Measurements from ENCODE around the gene ESPNL.
"Not testable (repeated sequence)": the region's sequence is repeated elsewhere in the genome, so short reads cannot be mapped to it uniquely, and the experiment has no call there.

The ESPNL gene

DNA sequence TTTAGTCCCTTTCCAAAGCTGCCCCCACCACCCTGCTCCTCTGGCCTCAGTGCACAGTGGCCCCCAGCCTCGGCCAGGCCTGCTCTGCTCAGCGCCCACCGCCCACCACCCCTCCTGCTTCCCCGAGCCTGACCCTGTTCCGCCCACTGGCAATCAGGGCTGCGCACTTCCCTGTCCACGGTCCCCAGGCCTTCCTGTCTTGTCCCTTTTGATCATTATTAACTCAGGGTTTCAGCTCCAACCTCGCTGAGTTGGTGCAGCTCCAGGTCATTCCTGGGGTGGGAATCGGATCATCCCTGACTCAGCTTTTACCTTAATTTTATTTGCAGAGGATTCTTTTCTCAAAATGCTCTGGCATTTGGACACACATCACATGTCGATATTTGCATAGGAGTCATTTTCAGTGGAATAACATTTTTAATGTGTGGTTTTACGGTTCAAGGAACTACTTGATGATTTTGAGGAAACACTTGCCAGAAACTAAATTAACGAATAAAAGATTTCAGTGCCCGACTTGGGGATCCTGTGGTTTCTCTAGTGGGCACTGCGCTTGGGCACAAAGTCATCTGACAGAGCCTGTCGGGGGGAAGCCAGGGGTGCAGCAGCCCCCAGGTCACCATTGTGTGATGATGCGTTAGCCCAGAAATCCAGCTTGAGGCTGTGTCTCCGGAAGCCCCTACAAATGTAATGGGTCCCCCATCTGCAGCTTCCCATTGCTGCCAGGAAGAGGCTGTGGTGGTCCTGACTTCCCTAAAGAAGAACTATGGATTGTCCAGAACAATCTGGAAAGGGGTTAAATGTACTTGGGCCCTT lies 1.0 kb upstream of the ESPNL start:
- DNase-seq: peak; percentile 50 to 61

DNA sequence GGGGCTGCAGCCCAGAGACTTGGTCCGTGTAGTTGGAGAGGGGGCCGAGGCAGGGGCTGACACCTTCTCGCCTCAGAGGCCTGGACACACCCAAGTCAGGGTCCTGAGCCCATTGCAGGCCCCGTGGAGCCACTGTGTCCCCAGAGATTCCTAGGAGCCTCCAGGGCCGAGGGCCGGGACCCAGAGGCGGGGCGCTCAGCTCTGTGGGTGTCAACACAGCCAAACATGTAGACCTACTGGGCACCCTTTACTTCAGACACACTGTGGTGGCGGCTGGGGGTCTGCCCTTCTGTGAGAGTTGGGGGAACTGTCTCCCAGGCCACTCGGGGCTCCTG lies 459 bp upstream of the ESPNL start:
- no peak for DNase-seq

DNA sequence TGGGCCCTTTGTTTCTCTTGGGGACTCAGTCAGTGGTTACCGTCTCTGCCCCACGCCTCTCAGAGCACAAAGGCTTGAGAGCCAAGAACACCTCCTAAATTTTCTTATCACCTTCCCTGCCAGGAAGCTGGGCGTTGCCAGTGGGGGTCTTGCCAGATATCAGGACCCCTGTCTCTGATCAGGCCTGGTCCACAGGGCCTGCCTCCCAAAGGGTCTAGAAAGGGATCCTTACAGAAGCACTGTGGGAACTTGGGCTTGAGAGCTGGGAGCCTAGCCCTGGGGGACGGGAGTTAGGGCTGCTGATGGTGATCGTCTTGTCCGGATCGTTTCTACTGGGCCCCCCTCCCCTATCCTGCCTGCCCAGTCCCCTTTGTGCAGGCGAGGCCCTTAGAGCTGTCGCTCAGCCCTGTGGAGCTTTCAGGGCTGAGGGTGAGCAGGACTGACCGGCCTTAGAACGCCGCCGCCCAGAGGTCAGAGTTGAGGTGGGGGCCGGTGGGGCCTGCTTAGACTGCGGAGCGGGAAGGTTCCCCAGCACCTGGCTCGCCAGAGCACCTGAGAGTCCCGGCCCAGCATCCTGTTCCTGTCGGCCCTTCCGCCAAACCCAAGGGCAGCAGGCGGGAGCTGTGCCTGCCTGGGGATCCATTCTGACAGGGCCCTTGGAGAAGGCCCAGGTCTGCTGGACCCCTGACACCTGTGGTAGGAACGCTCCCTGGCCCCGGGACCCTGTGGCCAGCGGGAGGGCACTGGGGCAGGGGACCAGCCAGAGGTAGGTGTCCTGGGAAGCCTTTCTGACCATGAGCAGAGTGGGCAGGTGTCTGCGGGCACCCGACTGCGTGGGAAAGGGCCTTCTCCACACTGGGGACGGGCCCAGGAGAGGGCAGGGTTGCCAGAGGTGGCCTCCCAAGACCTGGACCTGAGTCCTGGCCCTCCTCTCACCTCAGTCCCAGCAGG lies 956 bp downstream of the ESPNL start:
- no peak for DNase-seq

DNA sequence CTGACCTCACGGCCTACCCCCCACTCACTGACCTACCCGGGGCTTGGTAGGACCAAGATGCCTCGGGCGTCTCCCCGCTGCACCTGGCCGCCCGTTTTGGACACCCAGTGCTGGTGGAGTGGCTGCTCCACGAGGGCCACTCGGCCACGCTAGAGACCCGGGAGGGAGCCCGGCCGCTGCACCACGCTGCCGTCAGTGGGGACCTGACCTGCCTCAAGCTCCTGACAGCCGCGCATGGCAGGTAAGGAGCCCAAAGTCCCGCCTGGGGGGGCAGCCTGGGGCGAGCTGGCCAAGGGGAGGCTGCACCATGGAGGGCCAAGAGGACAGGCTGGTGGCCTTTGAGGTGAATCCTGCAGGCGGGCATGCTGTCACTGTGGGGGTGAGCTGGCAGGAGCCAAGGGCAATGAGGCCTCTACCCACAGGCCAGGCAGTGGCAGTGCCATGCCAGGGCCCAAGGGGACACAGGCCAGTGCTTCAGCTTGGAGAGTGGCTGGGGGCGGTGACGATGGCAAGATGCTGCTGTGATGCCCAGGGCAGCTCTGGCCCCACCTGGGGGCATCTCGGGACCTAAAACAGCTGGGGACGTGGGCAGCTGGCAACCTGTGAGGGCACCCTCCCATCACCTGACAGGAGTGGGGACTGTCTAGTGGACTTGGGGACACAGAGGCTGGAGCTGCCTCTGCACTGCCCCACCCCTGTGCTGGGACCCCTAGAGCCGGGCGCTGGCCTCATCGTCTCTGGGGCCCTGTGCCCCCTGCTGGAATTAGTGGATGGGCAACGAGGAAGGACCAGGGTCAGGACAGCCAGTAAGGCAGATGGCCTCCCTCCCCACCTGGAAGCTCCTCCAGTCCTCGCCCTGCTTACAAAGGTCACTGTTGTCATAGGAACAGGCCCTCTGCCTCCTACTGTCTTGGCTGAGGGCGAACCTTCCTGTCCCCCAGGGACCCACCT lies 2.0 kb downstream of the ESPNL start:
- no peak for DNase-seq

DNA sequence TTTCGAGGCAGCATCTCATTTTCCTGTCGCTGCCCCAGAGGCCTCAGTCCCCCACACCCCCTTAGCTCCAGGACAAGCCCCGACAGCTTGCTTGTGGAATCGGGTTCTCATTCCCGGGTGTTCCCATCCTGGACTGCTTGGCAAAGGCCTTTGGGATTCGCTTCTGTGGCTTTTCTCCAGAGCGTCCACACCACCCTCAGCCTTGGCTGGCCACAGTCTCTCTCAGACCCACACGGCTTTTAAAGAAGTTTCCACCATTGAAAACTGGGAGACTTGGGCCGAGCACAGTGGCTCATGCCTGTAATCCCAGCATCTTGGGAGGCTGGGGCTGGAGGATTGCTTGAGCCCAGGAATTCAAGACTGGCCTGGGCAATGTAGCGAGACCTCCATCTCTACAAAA lies 2.7 kb downstream of the ESPNL start:
- DNase-seq: no peak

DNA sequence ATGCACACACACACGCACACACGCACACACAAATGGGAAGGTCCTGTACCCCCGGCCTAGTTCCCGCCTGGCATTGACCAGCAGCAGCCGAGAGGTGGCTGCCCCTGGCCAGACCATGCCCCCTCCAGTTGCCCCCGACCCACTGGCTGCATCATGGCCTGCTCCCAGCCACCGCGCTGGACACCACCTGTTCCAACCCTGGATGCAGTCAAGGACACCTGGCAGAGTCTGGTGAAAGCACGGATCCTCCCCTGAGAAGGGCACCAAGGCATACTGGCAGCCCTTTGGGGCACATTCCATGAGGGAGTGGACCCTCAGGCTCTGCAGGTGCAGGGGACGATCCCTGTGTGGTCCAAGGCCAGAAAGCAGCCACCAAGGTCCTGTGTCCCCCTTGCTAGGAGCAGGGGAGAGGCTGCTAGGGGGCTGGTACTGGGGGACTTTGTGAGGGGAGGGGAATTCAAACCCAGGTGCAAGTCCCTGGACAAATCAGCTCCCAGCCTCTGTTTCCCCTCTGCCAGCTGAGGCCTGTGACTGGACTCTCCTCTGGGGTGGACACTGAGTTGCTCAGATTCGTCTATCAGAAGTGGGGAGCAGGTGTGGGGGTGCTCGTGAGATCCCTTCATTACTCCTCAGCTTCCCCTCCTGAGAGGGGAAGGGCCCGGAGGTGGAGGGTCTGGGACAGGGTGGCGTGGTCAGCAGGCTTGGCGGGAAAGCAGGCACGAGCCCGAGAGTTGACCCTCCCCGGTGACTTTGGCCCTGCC lies 3.5 kb downstream of the ESPNL start:
- DNase-seq: no peak

DNA sequence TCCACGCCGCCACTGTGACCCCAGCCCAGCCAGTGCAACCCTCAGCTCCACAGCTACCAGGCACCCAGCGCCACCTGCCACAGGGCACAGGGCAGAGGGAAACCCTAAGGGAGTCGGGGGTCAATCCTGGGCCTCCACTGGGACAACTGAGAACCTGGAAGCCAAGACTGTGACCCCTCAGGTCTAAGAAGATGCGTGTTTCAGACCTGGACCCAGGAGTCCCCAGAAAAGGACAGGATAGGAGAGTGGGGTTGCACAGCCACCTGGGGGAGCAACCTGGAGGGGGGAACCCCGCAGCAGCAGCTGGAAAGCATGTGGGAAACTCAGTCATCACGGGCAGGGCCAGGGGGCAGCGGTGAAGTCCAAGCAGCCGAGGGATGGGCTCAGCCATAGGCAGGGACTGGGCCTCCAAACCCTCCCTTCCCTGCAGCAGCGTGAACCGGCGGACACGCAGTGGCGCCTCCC lies 4.1 kb downstream of the ESPNL start:
- DNase-seq: no peak

DNA sequence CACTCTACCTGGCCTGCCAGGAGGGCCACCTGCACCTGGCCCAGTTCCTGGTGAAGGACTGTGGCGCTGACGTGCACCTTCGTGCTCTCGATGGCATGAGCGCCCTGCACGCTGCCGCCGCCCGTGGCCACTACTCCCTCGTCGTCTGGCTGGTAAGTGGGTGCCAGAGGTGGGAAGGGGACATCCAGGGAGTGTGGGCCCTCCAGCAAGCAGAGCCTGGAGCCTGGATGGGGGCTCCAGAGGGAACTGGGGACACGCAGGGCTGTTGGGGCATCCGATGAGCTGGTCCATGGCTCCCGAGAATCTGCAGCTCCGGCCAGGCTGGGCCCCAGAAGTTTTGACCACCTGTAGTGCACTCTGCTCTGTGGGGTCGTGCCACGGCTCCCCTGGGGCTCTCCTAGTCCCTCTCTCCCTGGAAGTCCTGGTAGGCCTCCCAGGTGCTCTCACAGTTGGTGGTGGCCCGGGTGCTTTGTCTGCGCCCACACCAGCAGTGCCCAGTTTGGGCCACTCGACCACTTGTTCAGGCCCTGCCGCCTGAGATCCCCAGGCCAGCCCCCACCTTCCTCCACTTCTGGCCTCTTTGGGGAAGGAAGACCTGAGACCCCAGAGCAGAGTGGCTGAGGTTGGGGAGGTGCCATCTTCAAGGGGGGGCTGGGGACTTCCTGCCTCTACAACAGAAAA lies 4.7 kb downstream of the ESPNL start:
- no peak for DNase-seq

DNA sequence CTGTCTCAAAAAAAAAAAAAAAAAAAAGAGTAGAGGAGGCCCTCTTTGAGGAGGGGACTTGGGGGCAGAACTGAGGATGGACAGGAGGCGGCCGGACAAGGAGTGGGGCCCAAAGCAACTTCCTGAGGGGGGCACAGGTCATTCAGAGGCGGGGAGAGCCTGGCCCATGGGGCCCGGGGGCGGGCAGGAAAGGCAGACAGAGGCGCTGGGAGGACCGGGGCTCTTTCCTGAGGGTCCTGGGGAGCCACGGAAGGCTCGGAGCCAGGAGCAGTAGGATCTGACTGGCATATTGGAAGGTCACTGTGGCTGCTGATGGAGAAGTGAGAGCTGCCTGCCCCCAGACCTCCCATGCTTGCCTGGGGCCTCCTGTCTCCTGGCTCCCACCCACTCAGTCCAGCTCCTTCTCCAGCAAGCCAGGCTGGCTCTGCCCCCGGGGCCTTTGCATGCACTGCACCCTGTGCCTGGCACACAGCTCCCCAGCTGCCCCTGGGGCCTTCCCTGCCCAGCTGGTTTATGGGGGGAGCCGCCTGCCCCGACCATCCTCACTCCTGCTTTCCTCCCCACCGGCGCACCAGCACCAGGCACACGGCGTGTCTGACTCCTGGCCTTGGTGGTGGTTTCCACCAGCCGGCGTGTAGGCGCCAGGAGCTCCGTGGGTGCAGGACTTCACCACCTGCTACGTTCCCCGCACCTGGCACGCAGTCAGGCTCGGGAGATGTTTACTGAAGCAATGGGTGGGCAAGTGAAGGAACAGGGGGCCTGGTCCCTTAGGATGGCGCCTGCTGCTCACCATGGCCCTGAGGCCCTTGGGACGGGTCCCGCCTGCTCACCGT lies 5.6 kb downstream of the ESPNL start:
- no peak for DNase-seq

DNA sequence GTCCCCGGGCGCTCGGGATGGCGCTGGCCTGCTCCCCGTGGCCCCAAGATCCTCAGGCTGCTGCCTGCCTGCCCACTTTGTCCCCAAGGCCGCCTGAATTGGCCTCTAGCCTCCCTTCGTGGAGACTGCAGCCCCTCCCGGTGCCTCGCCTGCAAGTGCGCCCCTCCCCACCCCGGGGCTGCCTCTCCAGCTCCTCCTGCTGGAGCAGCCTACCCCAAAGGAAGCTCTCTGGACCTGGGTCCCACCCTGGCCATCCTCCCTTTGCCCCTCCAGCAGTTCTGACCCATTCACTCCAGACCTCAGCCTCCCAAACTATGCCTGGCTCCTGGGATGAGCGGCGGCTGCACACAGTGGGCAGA lies 6.2 kb downstream of the ESPNL start:
- DNase-seq: no peak

DNA sequence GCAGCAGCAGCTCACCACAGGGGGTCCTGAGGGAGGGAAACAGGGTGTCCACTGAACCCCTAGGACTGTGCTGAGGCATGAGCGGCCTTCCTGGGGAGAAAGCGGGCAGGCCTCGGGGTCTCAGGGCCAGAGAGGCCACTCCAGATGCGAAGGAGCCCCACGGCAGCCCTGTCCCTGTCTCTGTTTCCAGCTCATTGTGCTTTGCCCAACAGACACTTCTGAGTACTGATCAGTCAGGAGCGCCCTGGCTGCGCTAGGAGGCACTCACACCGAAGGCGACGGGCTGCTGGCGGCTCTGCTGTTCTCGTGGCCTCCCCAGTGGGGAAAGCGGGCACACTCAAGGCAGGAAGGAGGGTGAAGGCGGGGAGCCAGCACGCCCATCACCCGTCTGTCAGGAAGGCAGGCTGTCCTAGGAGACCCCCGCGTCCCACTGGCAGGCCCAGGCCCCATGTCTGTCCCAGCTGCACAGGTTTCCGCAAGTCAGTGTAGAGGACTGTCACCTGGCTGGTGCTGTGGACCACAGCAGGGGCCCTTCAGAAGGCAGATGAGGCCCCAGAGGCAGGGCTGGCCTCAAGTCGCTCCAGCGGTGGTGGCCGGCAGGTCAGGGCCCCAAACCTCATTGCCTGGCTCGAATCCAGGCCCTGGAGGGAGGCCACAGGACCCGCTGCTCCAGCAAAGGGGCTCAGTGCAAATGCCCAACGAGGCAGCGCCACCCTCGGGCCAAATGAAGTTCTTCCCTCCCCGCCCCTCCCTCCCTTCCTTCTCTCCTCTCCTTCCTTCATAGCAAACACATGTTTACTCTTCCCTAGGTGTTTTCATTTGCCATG lies 6.8 kb downstream of the ESPNL start:
- no peak for DNase-seq

DNA sequence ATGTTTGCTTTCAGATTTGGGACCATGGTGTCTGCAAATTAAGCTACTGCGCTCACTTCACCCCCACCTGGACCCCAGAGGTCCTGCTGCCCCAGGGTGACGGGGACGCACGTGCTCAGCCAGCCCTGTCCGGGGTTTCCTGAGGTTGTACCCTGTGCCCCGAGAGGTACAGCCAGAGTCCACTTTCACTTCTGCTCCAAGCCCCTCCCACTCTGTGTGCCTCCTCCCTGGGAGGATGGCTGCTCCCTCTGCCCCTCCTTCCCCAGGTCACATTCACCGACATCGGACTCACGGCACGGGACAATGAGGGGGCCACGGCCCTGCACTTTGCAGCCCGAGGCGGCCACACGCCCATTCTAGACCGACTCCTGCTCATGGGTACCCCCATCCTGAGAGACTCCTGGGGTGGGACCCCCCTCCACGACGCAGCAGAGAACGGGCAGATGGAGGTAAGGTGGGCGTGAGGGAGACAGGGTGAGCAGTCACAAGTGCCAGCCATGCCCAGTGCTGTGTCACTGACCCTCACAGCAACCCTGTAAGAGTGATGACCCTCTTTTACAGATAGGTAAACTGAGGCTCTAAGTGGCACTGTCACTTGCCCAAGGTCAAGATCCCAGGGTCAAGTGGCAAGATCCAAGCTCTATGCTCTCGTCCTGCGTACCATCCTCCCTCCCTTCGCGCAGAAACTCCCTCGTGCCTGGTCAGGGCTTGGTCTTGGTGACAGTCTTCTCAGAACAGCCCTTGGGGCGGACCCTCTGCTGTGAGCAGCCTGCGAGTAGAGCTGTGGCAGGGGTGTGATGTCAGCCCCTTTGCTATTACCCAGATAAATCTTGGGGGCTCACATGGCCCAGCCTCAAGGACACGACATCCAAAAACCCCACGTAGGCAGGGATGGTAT lies 7.6 kb downstream of the ESPNL start:
- peak; percentile 35 to 37 for DNase-seq

DNA sequence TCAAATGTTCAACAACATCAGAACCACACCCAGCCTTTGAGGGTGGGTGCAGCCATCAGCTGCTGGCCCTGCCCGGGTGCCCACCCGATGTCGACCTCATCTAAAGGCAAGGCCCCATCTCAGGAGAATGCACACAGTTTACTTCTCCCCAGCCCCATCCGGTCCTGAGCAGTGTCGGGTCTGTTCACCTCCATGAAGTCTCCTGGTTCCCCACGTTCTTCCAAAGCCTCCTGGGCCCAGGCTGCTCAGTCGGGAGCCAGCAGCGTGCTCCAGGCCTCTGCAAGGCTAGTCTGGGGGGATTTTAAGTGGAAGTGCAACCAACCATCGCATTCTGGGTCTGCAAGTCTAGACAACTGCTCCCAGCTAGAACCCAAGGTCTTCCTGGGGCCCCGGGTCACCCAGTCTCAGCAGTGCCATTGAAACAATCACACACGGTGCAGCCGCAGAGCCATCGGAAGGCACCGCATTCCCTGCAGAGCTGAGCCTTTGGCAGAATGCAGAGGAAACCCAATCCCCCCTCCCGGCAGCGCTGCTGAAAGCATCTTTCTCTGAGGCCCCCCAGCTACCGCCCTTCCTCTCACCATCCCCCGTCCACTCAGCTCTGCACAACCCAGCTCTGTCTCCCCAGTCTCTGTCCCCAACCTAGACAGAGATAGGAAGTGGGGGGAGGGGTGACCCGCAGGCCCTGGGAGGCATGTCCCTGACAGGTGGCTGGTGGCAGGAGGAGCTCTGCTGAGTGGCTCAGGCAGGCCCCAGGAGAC lies 8.5 kb downstream of the ESPNL start:
- DNase-seq: no peak

DNA sequence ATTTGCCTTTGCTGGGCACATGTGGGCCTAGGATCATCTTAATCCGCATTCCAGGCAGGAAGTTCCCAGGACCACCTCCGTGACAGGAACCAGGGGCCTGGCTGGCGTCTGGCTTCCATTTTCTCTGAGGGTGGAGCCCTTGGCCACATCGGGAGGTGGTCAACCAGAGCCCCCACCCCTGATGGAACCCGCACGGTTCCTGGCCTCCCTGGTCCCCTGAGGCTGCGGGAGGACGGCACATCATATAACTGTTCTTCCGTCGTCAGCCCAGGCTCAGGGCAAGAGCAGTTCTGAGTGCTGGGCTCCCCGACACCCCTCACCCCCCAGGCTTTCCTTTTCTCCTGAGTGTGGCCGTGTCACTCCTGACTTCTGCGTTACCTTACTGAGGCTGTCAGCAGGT lies 13.5 kb downstream of the ESPNL start:
- DNase-seq: no peak

DNA sequence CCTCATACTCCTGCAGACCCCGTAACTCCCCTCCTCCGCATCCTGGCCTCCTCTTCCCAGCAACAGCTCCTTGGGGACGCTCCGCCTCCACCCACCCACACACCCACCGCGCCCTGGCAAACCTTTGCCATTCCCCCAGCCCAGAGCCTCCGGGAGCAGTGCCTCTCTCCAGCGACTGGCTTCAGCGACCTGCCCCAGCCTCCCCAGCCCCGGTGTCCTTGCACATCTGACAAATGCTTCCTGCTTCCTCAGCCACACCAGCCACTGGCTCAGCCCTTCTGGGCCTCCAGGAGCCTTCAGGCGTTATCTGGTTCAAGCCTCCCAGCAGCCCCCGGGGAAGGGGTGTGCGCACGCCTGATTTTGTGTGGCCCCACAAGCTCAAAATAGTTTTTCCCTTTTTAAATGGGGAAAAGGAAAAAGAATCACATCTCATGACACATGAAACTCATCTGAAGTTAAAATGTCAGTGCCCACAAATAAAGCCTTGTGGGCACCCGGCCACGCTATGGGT lies 14.2 kb downstream of the ESPNL start:
- no peak for DNase-seq

DNA sequence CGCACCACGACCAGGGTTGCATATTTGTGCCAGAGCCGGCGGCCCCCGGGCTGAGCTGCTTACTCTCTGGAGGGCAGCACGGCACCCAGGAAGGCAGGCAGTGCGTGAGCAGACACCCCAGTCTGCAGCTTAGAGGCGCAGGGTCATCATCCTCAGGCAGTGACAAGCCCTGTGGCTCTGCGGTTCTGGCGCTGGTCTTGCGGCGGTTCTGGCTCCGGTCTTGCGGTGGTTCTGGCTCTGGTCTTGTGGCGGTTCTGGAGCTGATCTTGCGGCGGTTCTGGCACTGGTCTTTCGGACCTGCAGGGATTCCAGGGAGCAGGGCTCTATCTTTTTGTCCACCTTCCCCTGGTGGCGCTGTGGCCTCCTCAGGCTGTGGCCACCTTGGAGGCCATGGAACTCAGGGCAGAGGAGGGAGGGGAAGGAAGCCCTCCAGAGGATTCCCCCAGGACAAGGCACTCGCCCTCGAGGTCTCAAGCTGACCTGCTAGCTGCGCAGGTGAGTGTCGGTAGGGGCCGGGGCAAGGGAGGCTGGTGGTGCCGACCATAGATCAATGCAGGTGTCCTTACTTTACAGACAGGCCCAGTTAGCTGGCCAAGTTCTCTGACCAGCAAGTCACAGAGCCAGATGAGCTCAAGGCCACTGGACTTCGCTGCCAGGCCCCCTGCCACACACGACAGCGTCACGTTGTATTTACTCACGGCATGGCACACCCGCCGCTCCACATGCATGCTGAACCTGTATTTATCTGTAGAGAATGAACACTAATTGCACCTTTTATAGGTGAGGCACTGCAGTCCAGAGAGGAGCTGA lies 14.9 kb downstream of the ESPNL start:
- DNase-seq: no peak

DNA sequence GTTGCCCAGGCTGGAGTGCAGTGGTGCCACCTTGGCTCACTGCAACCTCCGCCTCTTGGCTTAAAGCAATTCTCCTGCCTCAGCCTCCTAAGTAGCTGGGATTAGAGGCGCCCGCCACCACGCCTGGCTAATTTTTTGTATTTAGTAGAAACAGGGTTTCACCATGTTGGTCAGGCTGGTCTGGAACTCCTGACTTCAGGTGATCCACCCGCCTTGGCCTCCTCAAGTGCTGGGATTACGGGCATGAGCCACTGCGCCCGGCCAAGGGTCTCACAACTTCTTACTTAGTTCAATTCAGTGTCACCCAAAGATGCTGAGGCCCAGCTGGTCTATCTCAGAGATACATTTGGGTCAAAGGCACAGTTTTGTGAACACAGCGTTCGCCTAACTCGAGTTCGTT lies 15.6 kb downstream of the ESPNL start:
- not testable (repeated sequence) for DNase-seq
